ENCODE data around the gene ZNF385B.

GRCh38 chr2:179890666-179891065, 29.3 kb upstream of the ZNF385B start:
- TF ChIP-seq MAX (IDR thresholded peaks at IDR 0.05) (no peak), TCF12 (IDR thresholded peaks at IDR 0.05; ENCODE audit: low read depth) (no peak), EGR1 (IDR thresholded peaks at IDR 0.05) (no peak), EP300 (IDR thresholded peaks at IDR 0.05; ENCODE audit: borderline replicate concordance) (no peak), CREB1 (IDR thresholded peaks at IDR 0.05; ENCODE audit: low read depth) (no peak), FOXM1 (IDR thresholded peaks at IDR 0.05; ENCODE audit: borderline replicate concordance, low read depth) (no peak), CEBPB (IDR thresholded peaks at IDR 0.05) (no peak)

Data from Ishikawa (cell line).